IPS-NIHi7 (cell line): ENCODE results near the gene CLEC7A.

ENCODE experiments used
- DNase-seq: peaks from one replicate; pipeline ENCODE4 v3.0.0; 2012; ENCODE audit warnings: mixed read lengths; ENCODE audit errors: extremely low spot score

Gene CLEC7A

DNA sequence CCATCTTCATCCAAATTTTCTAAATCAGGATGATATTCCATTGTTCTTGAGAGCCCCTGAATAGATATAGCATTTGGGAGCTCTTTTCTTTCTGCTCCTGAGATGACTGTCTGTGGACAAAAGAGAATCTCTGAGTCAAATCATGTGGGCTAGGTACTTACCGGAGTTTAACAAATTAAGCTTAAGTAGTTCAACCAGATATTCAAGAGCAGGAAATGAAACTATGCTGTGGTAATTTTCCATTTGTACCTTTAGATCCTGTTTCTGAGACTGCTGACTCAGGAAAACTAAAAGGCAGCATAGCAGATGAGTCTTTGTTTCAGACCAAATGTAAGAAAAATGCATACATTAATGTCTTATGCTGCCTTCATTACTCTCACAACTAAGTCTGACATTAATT, at the start of gene CLEC7A:
Gene CLEC7A, minus strand, starts transcription at position 158 of the 400 bp plus-strand sequence. Its CDS starts 117 bp downstream, at position 41.
- no peak for DNase-seq

DNA sequence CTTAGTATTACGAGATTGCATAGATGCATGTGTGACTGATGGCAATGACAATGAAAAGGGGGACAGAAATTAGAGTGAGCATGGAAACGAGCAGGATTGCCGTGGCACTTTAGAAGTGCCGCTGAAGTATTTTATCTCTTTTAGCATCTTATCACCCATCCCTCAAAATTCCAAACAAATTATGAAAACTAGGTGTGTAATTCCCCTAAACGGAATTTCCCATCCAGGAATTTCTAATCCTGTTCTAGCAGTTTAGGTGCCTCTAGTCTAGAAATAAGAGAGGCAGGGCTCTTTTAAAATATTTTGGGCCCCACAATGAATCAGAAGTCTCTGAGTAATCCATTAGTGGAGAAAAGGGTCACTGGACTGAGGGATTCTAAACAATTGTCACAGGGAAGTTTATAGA, 49.8 kb upstream of the CLEC7A start:
- DNase-seq, result no peak

DNA sequence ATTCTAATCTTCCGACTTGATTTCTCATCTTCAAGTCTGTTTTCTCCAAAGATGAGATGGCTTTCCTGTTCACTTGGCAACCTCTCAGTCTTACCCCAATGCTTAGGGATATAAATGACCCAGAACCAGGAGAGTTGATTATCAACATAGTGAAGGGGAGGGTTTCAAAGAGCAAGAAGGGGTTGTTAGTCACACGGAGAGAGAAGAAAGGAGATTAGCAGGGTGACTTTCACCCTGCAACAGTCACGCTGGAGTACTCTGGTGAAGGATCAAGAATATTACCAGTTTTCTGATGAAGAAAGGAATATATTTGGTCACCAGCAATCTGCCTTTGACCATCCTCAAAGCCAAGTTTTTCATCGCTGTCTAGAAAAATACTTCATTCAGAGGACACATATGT, 48.8 kb upstream of the CLEC7A start, which contains the start of gene TMEM52B:
Gene TMEM52B, plus strand, starts transcription at position 212 of the 400 bp plus-strand sequence. CDS start 543 bp downstream, outside the sequence.
- no peak for DNase-seq

DNA sequence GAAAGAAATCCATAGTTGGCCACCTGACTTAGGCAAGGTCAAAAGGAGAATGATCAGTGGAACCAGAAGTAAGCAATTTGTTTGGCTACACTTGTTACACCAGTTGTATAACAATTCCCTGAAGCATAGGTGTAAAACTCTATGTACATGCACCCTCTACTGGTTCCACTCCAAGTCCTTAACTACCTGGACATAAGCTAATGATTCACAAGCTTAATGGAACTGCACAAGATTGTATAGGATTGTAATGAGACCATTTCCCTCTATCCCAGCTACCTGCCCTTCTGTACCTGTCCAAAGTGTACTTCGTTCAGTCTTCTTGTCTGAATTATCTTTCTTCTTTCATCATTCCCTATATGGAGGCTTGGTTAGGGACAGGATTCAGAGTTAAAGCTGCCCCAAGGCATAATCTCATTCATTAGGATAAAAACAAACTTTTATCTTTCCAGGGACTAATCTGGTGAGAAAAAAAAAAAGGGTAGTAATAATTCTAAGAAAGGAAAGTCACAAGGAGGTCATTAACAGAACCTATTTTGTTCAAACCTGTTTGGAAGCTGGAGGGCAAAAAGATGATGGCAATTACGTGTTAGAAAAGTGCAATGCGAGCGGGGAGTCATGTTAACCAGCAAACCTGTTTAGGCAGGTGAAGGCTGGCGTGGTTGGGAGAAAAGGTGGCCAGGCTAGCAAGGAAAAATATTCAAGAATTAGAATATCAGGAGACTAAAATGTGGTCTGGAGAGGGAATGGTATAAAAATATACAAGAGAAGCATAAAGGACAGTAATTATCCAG, 46.0 kb upstream of the CLEC7A start:
- DNase-seq, result no peak

DNA sequence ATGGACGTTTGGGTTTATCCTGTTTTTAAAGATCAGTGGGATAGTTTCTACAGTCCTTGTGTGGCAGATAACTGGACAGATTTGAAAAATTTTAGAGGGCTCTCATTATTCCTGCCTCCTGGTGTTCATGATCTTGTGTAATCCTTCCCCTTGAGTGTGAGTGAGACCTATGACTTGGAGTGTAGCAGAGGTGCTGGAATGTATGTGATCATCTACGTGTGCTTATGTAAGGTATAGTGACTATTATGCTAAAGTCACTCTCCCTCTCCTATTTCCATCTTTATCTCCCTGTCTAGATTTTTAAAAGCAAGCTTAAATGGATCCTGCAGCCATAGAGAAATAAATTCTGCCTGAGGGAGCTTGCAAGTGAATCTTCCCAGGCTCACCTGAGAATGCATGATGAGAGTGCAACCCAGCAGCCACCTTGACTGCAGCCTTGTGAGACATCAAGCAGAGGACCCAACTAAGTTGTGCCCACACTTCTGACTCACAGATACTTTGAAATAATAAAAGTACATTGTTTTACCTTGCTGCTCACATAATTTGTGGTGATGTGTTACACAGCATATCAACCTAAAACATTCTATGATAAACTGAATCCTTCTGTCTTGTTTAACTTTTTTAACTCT, 45.1 kb upstream of the CLEC7A start:
- DNase-seq, result no peak

DNA sequence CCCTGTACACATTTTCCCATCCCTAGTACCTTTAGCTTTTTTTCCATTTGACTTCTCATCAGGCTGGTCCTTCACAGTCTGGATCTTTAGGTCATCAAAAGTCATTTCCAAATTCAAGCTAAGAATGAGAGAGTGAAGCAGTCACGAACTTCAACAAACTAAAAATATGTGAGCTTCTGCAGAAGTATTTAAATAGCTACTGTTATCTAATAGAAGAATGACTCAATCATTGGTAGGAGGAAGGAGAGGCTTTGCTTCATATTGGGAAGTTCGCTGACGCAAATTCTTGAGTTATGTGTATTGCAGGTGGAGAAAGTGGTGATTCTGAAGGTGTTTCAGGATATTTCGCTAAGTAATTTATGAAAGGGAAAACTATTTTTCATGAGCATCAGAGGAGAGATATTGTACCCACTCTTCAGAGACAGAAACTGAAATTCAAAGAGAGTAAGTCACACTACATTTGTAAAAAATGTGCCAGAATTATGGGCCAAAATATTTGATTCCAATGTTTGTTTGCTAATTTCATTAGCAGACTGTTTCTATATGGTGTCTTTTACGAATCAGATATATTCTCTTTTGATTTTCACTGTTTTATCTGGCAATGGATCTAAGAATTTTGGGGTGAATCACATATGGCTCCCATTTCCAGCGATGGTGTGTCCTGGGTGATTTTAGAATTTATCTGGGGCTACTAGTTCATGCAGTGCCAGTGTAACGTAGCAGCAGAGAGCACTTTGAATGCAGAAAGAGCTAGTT, 42.2 kb upstream of the CLEC7A start, which contains the start of gene OLR1:
Gene OLR1, minus strand, starts transcription at position 160 of the 756 bp plus-strand sequence. Its CDS starts 55 bp downstream, at position 105.
- DNase-seq, result no peak

DNA sequence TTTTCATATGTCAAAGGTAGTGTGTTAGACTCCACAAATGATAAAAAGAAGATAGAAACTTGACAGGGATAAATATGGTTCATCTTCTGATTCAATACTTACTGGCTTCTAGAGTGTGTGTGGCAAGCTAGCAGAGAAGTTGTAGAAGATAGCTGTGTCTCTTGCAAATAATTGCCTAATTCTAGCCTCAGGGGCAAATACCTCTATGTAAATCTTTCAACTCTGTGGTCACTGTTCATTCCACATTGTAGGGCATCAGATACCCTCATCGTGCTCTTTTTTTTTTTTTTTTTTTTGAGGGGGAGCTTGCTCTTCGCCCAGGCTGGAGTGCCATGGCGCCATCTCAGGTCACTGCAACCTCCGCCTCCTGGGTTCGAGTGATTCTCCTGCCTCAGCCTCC, 40.2 kb upstream of the CLEC7A start:
- no peak for DNase-seq

DNA sequence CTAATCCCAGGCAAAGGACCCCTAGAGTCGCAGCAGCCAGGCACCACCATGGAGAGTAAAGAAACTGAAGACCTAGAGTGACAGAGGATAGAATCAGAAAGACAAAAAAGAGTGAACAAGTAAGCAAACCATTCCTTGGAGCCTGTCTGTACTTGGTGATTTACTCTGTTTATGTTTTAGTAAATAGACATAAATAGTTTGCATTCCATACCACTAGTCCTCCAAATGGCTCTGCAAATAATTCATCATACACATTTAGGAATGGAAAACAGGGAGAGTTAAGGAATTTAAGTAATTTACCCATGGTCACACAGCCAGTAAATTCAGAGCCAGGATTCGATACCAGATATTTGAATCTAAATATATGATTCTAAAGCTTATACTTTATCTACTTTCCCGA, 39.1 kb upstream of the CLEC7A start:
- DNase-seq, result no peak

DNA sequence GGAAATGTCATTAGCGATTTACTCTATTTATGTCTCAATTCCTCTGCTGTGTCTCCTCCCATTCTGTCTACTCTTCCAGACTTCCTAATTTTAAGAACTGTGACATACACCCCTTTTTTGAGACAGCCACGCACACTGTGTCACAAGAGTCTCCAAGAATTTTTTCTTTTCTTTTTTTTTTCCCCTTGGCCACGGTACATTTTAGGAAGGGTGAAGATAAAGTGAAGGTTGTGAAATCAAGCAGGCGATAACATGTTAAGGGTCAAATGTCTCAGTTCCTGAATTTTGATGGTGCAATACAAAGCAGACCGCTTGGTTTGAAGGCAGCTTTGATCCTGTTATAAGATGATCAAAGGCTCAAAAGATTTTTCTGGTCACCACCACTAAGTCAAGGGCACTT, 37.6 kb upstream of the CLEC7A start:
- no peak for DNase-seq

DNA sequence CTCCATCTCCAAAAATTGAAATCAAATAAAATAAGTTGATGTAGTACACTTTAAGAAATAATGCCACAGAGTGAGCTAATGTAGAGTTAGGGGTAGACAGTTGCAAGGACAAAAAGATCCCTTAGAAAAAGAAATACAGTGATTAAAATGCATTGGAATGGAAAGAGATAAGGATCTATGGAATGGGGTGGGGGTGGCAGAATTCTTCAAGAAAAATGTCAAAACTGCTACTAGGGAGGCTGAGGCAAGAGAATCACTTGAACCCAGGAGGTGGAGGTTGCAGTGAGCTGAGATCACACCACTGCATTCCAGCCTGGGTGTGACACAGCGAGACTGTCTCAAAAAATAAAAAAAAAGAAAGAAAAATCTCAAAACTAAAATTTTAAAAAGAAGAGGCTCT, 35.4 kb upstream of the CLEC7A start:
- DNase-seq, result no peak

DNA sequence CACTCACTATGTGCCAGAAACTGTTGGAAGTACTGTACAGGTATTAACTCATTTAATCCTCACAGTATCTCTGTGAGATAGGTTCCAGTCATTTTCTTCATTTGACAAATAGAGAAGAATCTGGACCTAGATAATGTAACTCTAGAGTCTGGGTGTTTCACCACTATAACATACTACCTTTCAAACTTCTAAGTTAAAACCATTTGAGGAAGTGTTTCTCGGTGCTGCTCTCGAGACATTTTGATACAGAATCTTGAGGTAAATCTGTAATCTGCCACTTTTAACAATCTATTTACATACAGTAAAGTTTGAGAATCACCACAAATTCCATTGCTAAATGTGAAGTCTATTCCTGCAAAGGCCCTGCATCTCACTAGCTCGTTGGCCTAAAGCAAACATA, 33.1 kb upstream of the CLEC7A start:
- no peak for DNase-seq

DNA sequence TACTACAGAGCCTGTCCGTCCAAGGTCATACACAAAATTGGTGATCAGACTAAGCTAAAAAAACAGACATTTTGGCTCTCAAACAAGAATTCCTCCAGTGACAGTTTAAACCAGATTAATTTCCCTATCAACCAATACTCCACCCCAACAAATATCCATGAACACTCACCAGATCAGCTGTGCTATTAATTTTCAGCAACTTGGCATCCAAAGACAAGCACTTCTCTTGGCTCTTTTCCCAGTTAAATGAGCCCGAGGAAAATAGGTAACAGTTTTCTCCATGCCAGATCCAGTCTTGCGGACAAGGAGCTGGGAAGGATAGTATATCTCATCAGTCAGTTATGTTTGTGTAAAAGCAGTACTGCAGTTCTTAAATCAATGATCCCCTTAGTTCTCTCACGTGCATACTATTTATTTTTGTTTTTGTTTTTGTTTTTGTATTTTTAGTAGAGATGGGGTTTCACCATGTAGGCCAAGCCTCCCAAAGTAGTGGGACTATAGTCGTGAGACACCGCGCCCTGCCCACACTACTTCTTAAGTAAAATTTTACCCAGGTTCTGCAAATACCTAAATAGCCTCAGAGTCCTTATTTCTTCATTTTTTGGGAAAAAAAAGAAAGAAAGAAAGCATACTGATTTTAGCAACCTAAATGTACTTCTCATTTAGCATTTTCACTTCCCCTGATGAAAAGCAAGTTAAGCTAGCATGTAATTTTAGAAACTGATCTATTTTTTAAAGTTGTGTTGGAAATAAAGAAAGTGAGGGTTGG, 30.8 kb upstream of the CLEC7A start:
- no peak for DNase-seq

DNA sequence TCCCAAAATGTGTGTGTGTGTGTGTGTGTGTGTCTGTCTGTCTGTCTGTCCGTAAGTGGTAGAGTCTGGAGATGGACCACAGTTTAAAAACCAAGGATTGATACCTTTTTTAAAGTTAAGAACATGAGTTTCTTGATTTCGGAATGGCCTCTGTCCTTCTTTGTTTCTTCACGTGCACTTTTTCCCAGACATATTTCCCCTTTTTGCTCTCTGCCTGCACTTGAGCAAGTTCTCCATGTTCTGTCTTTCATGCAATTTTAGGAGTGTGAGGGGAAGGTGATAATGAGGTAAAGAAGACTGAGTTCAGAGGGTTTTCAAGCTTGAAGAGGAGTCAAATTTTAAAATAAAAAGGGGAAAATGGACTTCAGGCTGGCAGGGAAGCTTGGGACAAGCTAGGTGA, 29.3 kb upstream of the CLEC7A start:
- DNase-seq, result no peak

DNA sequence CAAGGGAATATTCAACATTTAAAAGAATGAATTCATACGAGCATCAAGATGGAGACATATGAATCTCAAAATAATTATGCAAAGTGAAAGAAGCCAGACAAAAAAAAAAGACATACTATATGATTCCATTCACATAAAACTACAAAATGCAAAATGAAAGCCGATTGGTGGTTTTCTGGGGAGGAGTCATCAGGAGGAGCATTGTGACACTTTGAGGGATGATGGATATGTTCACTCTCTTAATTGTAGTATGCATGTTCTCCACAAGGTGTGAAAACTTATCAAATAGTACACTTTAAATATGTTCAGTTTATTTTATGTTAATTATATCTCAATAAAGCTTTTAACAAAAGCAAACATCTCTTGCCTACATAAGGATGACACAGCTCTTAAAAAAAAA, 28.4 kb upstream of the CLEC7A start:
- no peak for DNase-seq

DNA sequence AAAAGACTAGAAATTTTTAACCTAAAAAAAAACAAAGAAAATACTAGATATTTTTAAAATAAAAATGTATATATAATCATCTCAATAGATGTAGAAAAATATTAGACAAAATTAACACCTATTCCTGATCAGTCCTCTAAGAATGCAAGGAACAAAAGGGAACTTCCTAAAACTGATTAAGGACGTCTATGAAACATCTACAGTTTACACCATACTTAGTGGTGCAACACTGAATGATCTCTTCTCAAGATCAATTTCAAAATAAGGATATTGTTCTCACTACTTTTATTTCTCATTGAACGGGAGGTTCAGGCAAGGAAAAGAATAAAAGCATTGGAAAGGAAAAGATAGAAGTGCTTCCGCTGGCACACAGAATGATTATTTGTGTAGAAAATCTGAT, 26.0 kb upstream of the CLEC7A start:
- no peak for DNase-seq

DNA sequence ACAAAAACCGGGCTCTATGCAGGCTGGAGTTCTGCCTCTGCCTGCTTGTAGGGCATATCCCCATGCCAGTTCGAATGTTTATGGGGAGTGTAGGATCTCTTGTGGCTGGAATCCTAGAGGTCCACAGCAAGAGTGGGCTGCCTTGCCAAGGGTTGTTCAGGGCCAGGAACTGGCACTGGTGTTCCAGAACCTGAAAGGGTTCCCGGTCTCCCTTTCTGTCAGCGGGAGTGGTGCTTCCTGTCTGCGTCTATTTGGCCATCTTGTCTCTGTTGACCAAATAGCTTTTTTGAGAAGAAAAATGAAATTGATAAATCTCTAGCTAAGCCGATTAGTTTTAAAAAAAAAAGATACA, 24.1 kb upstream of the CLEC7A start:
- DNase-seq, result no peak

DNA sequence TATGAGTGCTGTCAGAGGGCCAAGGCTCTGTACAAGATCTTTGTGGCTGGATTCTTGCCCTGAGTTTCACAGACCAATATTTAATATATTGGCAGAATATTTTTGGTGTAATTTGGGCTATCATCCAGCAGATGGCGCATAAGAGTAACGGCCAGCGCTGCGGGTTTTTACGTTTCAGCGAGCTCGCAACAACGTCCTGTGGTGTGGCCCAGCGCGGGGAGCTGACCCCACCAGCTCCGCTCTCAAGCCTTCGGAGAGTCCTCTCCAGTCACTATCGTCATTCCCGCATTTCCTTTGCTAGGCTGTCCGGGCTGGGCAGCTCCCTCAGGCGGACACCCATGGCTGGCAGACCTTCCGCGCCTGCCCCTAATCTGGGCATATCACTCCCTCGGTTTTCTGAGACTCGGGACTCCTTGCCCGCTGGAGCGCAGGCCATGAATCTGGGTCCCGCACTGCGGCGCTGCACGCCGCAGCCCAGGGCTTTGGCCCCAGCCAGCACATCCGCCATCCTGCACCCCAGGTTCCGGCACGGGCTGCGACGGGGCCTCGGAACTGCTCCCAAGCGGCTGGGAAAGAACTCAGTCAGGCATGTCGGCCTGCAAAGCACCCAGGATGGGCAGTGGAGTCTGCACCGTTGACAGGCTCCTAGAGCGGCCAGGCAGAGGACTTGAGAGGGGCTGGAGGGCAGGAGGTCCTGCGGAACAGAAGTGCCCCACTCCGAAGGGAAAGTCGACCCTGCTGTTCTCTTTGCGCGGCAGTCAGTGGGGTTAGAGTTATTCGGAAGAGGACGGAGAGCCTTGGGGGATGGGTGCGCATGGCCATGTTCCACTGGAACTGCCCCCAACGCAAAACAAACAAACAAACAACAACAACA, 23.5 kb upstream of the CLEC7A start:
- DNase-seq, result peak; percentile 84

DNA sequence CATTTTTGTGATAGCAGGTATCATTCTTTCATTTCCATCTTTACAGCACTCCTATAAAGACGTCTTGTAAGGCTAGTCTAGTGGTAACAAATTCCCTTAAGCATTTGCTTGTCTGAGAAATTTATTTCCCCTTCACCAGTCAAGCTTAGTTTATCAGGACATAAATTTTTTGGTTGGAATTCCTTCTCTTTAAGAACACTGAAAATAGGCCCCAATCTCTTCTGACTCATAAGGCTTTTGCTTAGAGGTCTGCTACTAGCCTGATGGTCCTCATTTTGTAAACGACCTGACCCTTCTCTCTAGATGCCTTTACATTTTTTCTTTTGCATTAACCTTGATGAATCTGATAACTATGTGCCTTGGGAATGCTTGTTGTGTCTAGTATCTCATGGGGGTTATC, 21.6 kb upstream of the CLEC7A start:
- no peak for DNase-seq

DNA sequence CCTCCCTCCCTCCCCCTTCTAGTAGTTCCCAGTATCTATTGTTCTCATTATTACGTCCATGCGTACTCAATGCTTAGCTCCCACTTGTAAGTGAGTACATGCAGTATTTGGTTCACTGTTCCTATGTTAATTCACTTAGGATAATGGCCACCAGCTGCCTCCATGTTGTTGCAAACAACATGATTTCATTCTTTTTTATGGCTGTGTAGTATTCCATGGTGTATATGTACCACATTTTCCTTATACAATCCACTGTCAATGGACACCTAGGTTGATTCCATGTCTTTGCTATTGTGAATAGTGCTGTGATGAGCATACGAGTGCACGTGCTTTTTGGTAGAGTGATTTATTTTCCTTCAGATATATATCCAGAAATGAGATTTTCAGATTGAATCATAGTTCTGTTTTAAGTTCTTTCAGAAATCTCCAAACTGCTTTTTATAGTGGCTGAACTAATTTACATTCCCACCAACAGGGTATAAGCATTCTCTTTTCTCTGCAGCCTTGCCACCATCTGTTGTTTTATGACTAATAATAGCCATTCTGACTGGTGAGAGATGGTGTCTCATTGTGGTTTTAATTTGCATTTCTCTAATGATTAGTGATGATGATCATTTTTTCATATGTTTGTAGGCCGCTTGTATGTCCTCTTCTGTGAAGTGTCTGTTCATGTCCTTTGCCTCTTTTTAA, 17.9 kb upstream of the CLEC7A start:
- no peak for DNase-seq

DNA sequence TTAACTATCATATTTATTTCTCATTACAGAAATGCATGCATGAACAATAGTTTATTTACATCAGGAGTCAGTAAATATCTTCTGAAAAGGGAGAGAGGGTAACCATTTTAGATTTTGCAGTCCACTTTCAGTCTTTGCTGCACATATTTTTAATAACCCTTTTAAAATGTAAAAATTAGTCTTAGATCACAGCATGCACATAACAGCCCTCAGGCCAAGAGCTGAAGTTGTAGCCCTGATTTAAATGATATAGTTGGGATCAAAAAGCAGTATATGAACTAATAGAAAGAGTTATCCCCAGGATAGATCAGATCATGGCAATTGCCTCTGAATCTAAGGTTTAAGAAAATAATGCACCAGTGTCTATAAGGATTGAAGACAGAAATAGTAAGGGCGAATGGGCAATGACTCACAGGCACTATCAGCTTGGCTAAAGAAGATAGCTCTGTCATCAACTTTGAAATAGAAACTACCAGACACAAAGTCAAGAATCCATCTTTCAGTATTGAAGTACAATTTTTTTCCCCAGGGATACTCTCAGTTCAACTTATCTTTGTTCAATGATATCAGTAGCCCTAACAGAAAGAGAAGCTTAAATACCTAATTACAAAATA, 13.1 kb upstream of the CLEC7A start:
- DNase-seq, result no peak
